Kidney epithelial cell (primary cell): ENCODE results near the gene MAP7. TPM values are rescaled to one million over a fixed set of nuclear protein-coding genes. Genes with fewer than 3 reads are reported as not detected.
A peak's percentile ranks its signal among the peaks of the same experiment; 100 is the strongest.

Source experiments
- DNase-seq: peaks from one replicate; pipeline ENCODE4 v3.0.0-alpha.2; 2010; ENCODE audit warnings: low read depth
- H3K27me3 ChIP-seq: 2 replicates; pipeline ENCODE4 v1.6.0; 2011; ENCODE audit warnings: low read length; ENCODE audit not compliant: control insufficient read depth, insufficient read depth
- H3K36me3 ChIP-seq: 2 replicates; pipeline ENCODE4 v1.5.1; 2011; ENCODE audit warnings: low read length; ENCODE audit not compliant: control insufficient read depth, insufficient read depth
- H3K4me3 ChIP-seq: 2 replicates; pipeline ENCODE4 v1.5.1; 2011; ENCODE audit warnings: low read depth, mild to moderate bottlenecking, control low read depth, low read length
- total RNA-seq: library from RNA; depleted of rRNA; stranded (reverse); fragments of >200 nt; gene quantifications from 2 replicates; pipeline ENCODE4 v1.2.3, GENCODE V29; 2015
- TF ChIP-seq, protein P1 (sequence below): IDR thresholded peaks from 2 replicates; pipeline ENCODE4 v1.5.1; 2011; ENCODE audit warnings: mild to moderate bottlenecking, moderate library complexity, low read length, control low read depth, inconsistent platforms; ENCODE audit not compliant: insufficient read depth, poor library complexity, severe bottlenecking

The MAP7 gene
- total RNA-seq, 1 donor from 2014 or later: 17.6 TPM

DNA sequence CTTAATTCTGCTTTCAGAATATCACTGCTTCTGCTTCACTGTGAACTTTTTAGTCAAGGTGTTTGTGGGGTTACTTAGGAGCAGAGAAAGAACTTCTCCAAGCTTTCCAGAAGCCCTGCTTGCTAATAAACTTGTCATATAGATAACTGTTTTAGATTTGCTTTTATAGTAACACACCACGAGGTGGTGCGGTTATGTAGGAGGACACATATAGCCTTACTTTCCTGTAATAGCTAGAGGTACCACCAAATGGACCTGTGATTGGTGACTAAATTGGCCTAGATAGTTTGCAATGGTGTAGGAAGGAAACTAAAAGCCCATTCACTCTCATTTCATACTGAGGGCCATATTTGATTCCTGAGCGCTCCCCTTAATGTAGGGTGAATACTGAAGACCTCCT lies 208.3 kb downstream of the MAP7 start:
- Histone ChIP-seq H3K27me3 (no peaks in the 10 kb centered on the region), H3K4me3 (no peak overlapping the region), H3K36me3 (no peaks in the 10 kb centered on the region)
- TF ChIP-seq, protein P1, sequence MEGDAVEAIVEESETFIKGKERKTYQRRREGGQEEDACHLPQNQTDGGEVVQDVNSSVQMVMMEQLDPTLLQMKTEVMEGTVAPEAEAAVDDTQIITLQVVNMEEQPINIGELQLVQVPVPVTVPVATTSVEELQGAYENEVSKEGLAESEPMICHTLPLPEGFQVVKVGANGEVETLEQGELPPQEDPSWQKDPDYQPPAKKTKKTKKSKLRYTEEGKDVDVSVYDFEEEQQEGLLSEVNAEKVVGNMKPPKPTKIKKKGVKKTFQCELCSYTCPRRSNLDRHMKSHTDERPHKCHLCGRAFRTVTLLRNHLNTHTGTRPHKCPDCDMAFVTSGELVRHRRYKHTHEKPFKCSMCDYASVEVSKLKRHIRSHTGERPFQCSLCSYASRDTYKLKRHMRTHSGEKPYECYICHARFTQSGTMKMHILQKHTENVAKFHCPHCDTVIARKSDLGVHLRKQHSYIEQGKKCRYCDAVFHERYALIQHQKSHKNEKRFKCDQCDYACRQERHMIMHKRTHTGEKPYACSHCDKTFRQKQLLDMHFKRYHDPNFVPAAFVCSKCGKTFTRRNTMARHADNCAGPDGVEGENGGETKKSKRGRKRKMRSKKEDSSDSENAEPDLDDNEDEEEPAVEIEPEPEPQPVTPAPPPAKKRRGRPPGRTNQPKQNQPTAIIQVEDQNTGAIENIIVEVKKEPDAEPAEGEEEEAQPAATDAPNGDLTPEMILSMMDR: no peak
- DNase-seq: no peak

DNA sequence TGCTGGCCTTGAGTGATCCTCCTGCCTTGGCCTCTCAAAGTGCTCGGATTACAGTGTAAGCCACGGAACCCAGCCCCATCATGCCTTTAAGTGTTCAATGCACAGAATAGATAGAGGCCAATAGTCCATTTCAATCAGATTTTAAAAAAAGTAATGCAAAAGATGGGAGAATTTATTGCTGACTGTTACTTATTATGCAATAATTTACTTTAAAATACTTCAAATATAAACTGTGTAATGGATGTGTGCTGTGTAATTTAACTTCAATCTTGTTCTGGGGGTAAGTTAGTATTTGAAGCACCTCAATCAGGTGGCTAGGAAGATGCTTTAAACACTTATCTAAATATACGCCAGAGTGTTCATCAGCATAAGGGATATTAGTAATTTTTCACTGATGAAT lies 208.9 kb downstream of the MAP7 start:
- no peaks in the 10 kb centered on the region for H3K27me3 ChIP-seq
- H3K4me3 ChIP-seq: no peak overlapping the region
- TF ChIP-seq, protein P1: no peak
- no peak for DNase-seq
- no peaks in the 10 kb centered on the region for H3K36me3 ChIP-seq

DNA sequence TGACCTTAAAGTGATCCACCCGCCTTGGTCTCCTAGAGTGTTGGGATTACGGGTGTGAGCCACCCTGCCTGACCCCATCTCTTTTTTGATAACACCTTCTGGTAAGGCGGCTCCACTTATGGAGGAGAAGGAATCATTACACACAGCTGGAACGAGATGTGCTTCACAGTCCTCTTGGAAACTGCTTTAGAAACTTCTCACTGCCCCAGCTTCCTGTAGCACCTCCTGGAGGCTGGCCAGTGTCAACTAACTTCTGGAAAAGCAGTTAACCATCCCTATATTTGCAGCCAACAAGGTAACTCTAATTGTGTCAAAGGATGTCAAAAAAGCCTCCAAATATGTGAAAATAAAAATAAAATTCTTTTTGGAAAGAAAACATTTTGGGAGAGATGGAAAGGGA lies 211.7 kb downstream of the MAP7 start:
- TF ChIP-seq, protein P1: peak; percentile 10
- Histone ChIP-seq H3K4me3 (no peak overlapping the region), H3K36me3 (no peaks in the 10 kb centered on the region), H3K27me3 (no peaks in the 10 kb centered on the region)
- DNase-seq: no peak

DNA sequence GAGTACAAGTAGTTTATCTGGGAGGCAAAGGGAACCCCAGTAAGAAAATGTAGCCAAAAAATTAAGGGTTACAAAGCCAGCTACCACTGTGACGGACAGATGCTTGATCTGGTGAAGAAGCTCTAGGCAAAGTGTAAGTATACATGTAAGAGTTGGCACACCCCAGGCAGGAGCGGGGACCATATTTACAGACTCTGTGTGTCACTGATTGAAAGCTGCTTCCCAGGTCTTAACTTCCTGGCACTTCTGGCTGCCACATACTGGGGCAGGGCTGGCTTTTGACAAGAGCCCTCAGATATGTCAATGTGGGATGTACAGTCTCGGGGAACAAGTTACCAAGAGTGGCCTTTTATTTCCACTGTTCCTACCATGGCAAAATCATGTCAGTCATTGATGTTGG lies 212.6 kb downstream of the MAP7 start:
- TF ChIP-seq, protein P1: no peak
- peaks cover 1% of the 10 kb centered on the region for H3K27me3 ChIP-seq
- H3K4me3 ChIP-seq: no peak overlapping the region
- H3K36me3 ChIP-seq: no peaks in the 10 kb centered on the region
- no peak for DNase-seq

GRCh38 chr6:136337121-136337520 lies 213.1 kb downstream of the MAP7 start:
- peaks cover 2% of the 10 kb centered on the region for H3K27me3 ChIP-seq
- H3K4me3 ChIP-seq: no peak overlapping the region
- TF ChIP-seq, protein P1: no peak
- no peaks in the 10 kb centered on the region for H3K36me3 ChIP-seq
- no peak for DNase-seq

- no peaks in the 10 kb centered on the region for H3K36me3 ChIP-seq
- DNase-seq: no peak
- peaks cover 2% of the 10 kb centered on the region for H3K27me3 ChIP-seq
- H3K4me3 ChIP-seq: no peak overlapping the region
- TF ChIP-seq, protein P1: no peak
Measured at GRCh38 chr6:136335736-136336363, 214.4 kb downstream of the MAP7 start.
